ENCODE measurements around the gene MYO3B. TPM values are rescaled to one million over a fixed set of nuclear protein-coding genes. Genes with fewer than 3 reads are reported as not detected.

The MYO3B gene
- polyA plus RNA-seq, 1 of the 3 experiments (the other 2 are of a cell fraction), result not detected

GRCh38 chr2:170393861-170394498 is 216.0 kb downstream of the MYO3B start:
- Histone ChIP-seq H3K9me3 (no peaks in the 10 kb centered on the region), H3K27ac (ENCODE audit: low read depth in 2 of 2, low read length in 1 of 2) (no peak overlapping the region), H3F3A (replicated peaks; ENCODE audit: insufficient read depth) (no peaks in the 10 kb centered on the region), H3K9ac (no peak overlapping the region), H3K9me2 (no peaks in the 10 kb centered on the region), H4K20me1 (ENCODE audit: insufficient read depth) (no peaks in the 10 kb centered on the region), H3K4me2 (no peak overlapping the region), H2AFZ (ENCODE audit: low read depth) (no peak overlapping the region), H3K79me2 (ENCODE audit: insufficient read depth) (no peaks in the 10 kb centered on the region), H3K4me1 (ENCODE audit: control insufficient read depth in 1 of 2, insufficient read depth in 2 of 2, low read depth in 1 of 2, low read length in 1 of 2) (peaks cover 0 to 4% of the 10 kb centered on the region in 2 experiments; a peak in 1 of 4 replicates), H3K4me3 (ENCODE audit: low read depth in 2 of 2, low read length in 1 of 2) (no peak overlapping the region), H3K27me3 (ENCODE audit: insufficient read depth) (no peaks in the 10 kb centered on the region), H3K36me3 (replicated peaks in 1 of 2; ENCODE audit: control insufficient read depth in 1 of 2, insufficient read depth in 2 of 2, low read length in 1 of 2) (no peaks in the 10 kb centered on the region)
- WGBS (ENCODE audit: low lambda C conversion rate), result 11% methylated on average over 2 of the region's 2 CpGs
- CTCF ChIA-PET, result interaction anchor here (0.7 to 1.7 kb wide), 3 partner anchors 15 to 422 kb away, joined by 3 to 6 read pairs (median 4); no protein-coding TSS in a partner anchor
- DNase-seq, result no peak
- POLR2A ChIA-PET, result no interaction called here
- TF ChIP-seq MEF2A (IDR thresholded peaks at IDR 0.05; ENCODE audit: borderline replicate concordance, low read depth), result no peak
- no peak for TF ChIP-seq POLR2AphosphoS5 (IDR thresholded peaks at IDR 0.05; ENCODE audit: low read depth, low read length)

DNA sequence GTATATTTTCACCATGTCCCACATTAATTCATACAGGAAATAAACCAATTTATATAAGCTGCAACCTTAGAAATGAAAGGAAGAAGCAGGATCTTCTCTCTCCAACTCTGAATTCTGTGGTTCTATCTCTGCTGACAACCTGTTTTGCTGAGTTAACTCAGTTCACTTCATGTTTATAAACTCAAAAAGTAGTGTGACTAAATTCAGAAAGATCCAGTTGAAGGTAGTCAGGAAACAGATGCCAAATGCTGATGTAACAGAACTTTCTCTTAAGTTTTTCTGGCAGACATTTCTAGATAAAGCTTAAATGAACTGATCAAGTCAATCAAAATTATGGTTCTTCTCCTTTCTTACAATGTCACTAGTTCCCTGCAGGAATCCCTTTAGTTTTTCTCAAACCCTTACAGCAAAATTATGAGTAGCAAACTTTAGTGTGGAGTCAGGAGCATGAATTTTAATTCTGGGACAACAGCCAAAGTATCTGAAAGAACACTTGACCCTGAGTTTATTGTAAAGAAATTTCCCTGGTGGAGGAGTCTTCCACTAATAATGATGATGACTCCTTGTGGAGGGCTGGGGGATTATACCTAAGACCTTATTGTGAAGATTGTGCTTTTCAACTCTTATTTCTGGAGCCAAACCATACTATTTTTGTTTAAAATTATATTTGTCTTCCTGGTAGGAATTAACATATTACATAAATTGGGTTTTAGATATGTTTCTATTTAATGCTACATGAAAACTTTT is 216.9 kb downstream of the MYO3B start:
- no peaks in the 10 kb centered on the region for H3K9me3 ChIP-seq
- H3K27ac ChIP-seq (ENCODE audit: low read depth in 2 of 2, low read length in 1 of 2), result no peak overlapping the region
- no peaks in the 10 kb centered on the region for H4K20me1 ChIP-seq (ENCODE audit: insufficient read depth)
- TF ChIP-seq REST (IDR thresholded peaks at IDR 0.05; ENCODE audit: low read depth, low read length), result no peak
- no peak for TF ChIP-seq ELF1 (IDR thresholded peaks at IDR 0.05)
- TF ChIP-seq RXRA (IDR thresholded peaks at IDR 0.05; ENCODE audit: borderline replicate concordance, low read depth), result no peak
- no peak for TF ChIP-seq CHD2 (IDR thresholded peaks at IDR 0.05; ENCODE audit: low read length, partially characterized antibody)
- no peak for TF ChIP-seq SMC3 (IDR thresholded peaks at IDR 0.05; ENCODE audit: low read depth, low read length)
- no peak for TF ChIP-seq TEAD4 (IDR thresholded peaks at IDR 0.05; ENCODE audit: borderline replicate concordance, insufficient read depth)
- TF ChIP-seq EP300 (IDR thresholded peaks at IDR 0.05; ENCODE audit: borderline replicate concordance in 1 of 2, low read depth in 1 of 2, low read length in 1 of 2), result no peak
- TF ChIP-seq RCOR1 (IDR thresholded peaks at IDR 0.05; ENCODE audit: low read length), result no peak
- TF ChIP-seq FOSL2 (IDR thresholded peaks at IDR 0.05; ENCODE audit: borderline replicate concordance, low read depth), result no peak
- TF ChIP-seq MAX (IDR thresholded peaks at IDR 0.05; ENCODE audit: low read depth), result no peak
- TF ChIP-seq FOXJ3 (CRISPR knock-in tag; IDR thresholded peaks at IDR 0.05), result no peak
- TF ChIP-seq GABPA (IDR thresholded peaks at IDR 0.05; ENCODE audit: low read depth), result no peak
- TF ChIP-seq RFX5 (IDR thresholded peaks at IDR 0.05; ENCODE audit: low read length), result no peak
- TF ChIP-seq MEF2A (IDR thresholded peaks at IDR 0.05; ENCODE audit: borderline replicate concordance, low read depth), result no peak
- TF ChIP-seq, protein P1, sequence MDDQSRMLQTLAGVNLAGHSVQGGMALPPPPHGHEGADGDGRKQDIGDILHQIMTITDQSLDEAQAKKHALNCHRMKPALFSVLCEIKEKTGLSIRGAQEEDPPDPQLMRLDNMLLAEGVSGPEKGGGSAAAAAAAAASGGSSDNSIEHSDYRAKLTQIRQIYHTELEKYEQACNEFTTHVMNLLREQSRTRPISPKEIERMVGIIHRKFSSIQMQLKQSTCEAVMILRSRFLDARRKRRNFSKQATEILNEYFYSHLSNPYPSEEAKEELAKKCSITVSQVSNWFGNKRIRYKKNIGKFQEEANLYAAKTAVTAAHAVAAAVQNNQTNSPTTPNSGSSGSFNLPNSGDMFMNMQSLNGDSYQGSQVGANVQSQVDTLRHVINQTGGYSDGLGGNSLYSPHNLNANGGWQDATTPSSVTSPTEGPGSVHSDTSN (IDR thresholded peaks at IDR 0.05), result no peak
- TF ChIP-seq RAD21 (IDR thresholded peaks at IDR 0.05; ENCODE audit: low read length), result no peak
- TF ChIP-seq NRF1 (IDR thresholded peaks at IDR 0.05; ENCODE audit: low read depth, low read length), result no peak
- TF ChIP-seq, protein P2, sequence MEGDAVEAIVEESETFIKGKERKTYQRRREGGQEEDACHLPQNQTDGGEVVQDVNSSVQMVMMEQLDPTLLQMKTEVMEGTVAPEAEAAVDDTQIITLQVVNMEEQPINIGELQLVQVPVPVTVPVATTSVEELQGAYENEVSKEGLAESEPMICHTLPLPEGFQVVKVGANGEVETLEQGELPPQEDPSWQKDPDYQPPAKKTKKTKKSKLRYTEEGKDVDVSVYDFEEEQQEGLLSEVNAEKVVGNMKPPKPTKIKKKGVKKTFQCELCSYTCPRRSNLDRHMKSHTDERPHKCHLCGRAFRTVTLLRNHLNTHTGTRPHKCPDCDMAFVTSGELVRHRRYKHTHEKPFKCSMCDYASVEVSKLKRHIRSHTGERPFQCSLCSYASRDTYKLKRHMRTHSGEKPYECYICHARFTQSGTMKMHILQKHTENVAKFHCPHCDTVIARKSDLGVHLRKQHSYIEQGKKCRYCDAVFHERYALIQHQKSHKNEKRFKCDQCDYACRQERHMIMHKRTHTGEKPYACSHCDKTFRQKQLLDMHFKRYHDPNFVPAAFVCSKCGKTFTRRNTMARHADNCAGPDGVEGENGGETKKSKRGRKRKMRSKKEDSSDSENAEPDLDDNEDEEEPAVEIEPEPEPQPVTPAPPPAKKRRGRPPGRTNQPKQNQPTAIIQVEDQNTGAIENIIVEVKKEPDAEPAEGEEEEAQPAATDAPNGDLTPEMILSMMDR (IDR thresholded peaks at IDR 0.05), result no peak
- TF ChIP-seq EZH2phosphoT487 (IDR thresholded peaks at IDR 0.05; ENCODE audit: borderline replicate concordance, low read depth), result no peak
- H2AFZ ChIP-seq (ENCODE audit: low read depth), result no peak overlapping the region
- no peaks in the 10 kb centered on the region for H3K9me2 ChIP-seq
- H3K4me2 ChIP-seq, result no peak overlapping the region
- CTCF ChIA-PET, result interaction anchor here (3.4 kb wide), 1 partner anchor 418 kb away, joined by 27 read pairs; no protein-coding TSS in a partner anchor
- no peak overlapping the region for H3K9ac ChIP-seq
- POLR2A ChIA-PET, result no interaction called here
- no peak for DNase-seq
- no peak overlapping the region for H3K4me3 ChIP-seq (ENCODE audit: low read depth in 2 of 2, low read length in 1 of 2)
- peaks cover 0 to 4% of the 10 kb centered on the region in 2 experiments; a peak in 1 of 4 replicates for H3K4me1 ChIP-seq (ENCODE audit: control insufficient read depth in 1 of 2, insufficient read depth in 2 of 2, low read depth in 1 of 2, low read length in 1 of 2)
- no peaks in the 10 kb centered on the region for H3K36me3 ChIP-seq (replicated peaks in 1 of 2; ENCODE audit: control insufficient read depth in 1 of 2, insufficient read depth in 2 of 2, low read length in 1 of 2)
- H3F3A ChIP-seq (replicated peaks; ENCODE audit: insufficient read depth), result no peaks in the 10 kb centered on the region
- H3K79me2 ChIP-seq (ENCODE audit: insufficient read depth), result no peaks in the 10 kb centered on the region
- no peaks in the 10 kb centered on the region for H3K27me3 ChIP-seq (ENCODE audit: insufficient read depth)

Data from SK-N-SH (cell line).